HG03066 (cell line): ENCODE results near the gene SCN4A.
"Not testable (repeated sequence)": the region's sequence is repeated elsewhere in the genome, so short reads cannot be mapped to it uniquely, and the experiment has no call there.

Experiments used
- ATAC-seq: cut with Tn5 transposase; IDR thresholded peaks from one replicate; pipeline ENCODE4 v1.9.1; 2021; ENCODE audit warnings: low read depth; ENCODE audit not compliant: unreplicated experiment

Gene SCN4A

GRCh38 chr17:63892316-63893037, 80.2 kb downstream of the SCN4A start:
- ATAC-seq = not testable (repeated sequence)

DNA sequence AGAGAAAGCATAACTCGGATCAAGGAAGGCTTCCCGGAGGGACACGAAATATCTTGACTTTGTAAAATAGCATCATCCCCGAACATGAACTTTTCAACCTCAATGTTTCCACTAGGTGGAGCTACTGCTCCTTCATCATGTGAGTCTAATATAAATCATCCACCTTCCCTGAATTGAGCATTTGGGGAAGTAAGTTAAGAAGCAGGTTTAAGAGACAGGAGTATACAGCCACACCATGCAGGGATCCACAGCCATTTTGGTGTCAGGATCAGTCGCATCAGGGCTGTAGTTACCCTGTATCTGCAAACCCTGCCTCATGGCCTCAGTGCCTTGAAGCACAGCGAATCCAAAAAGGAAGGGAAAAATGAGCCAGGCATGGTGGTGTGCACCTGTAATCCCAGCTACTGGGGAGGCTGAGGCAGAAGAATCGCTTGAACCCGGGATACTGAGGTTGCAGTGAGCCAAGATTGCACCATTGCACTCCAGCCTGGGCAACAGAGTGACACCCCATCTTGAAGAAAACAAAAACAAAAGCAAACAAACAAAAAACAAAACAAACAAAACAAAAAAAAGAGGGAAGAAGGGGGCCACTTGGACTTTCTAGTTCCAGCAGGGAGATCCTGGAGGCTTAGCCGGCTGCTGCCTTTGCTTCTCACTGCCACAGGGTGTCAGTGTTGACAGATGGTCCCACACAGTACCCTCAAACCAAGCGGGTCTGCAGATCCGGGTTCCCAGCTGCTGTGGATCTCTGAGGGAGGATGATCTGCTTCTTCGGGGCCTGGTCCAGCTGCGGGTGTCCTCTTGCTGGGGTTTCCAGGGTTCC, 83.5 kb downstream of the SCN4A start:
- not testable (repeated sequence) for ATAC-seq
